GM23338 (cell line): ENCODE measurements around the gene CCSER2. TPM values are rescaled to one million over a fixed set of nuclear protein-coding genes. Genes with fewer than 3 reads are reported as not detected.
A peak's percentile ranks its signal among the peaks of the same experiment; 100 is the strongest.

Experiments used
- ATAC-seq: fragments of 200-7000 bp; cut with Tn5 transposase; 3 replicates; pipeline ENCODE4 v1.9.1; 2020
- DNase-seq: peaks from one replicate; pipeline ENCODE4 v3.0.0-alpha.2; 2015; ENCODE audit warnings: low spot score
- H2AFZ ChIP-seq: fragments of 200-600 bp; sonication (generic); 2 replicates; pipeline ENCODE4 v1.8.0; 2016; ENCODE audit warnings: antibody characterized with exemption, mild to moderate bottlenecking, moderate library complexity
- H3F3A ChIP-seq: fragments of 200-600 bp; sonication (generic); replicated peaks from 2 replicates; pipeline ENCODE4 v1.8.0; 2017; ENCODE audit warnings: antibody characterized with exemption, mixed run types, low read depth
- H3K27ac ChIP-seq: fragments of 200-600 bp; sonication (generic); 2 replicates; pipeline ENCODE4 v1.6.1; 2016; ENCODE audit warnings: low read depth
- H3K27me3 ChIP-seq: fragments of 200-600 bp; sonication (generic); 2 replicates; pipeline ENCODE4 v1.8.0; 2016; ENCODE audit warnings: mild to moderate bottlenecking, mixed run types, moderate library complexity; ENCODE audit not compliant: insufficient read depth
- H3K36me3 ChIP-seq: fragments of 200-600 bp; sonication (generic); 2 replicates; pipeline ENCODE4 v1.8.0; 2016; ENCODE audit warnings: mild to moderate bottlenecking; ENCODE audit not compliant: insufficient read depth
- H3K4me1 ChIP-seq: fragments of 200-600 bp; sonication (generic); 2 replicates; pipeline ENCODE4 v1.8.0; 2016; ENCODE audit warnings: mild to moderate bottlenecking, moderate library complexity; ENCODE audit not compliant: insufficient read depth
- H3K4me2 ChIP-seq: fragments of 200-600 bp; sonication (generic); 2 replicates; pipeline ENCODE4 v1.7.1; 2017; ENCODE audit warnings: mixed run types
- H3K4me3 ChIP-seq: fragments of 200-600 bp; sonication (generic); 2 replicates; pipeline ENCODE4 v1.6.1; 2016; ENCODE audit warnings: mixed run types
- H3K79me2 ChIP-seq: fragments of 200-600 bp; sonication (generic); replicated peaks from 2 replicates; pipeline ENCODE4 v1.8.0; 2017; ENCODE audit warnings: mild to moderate bottlenecking; ENCODE audit not compliant: insufficient read depth
- H3K9me2 ChIP-seq: fragments of 200-600 bp; sonication (generic); 2 replicates; pipeline ENCODE4 v1.8.0; 2017; ENCODE audit not compliant: insufficient read depth
- H4K20me1 ChIP-seq: fragments of 200-600 bp; sonication (generic); replicated peaks from 2 replicates; pipeline ENCODE4 v1.8.0; 2017; ENCODE audit warnings: mild to moderate bottlenecking; ENCODE audit not compliant: insufficient read depth
- H3K27ac Mint-ChIP-seq: 2 replicates; pipeline ENCODE4 v1.8.0; 2020; ENCODE audit warnings: inconsistent platforms, mild to moderate bottlenecking, moderate library complexity, mixed read lengths
- H3K27me3 Mint-ChIP-seq: 3 replicates; pipeline ENCODE4 v1.8.0; 2022; ENCODE audit warnings: low read depth, mild to moderate bottlenecking, moderate library complexity, mixed read lengths, inconsistent platforms; ENCODE audit not compliant: insufficient read depth, poor library complexity
- H3K36me3 Mint-ChIP-seq: 3 replicates; pipeline ENCODE4 v1.8.0; 2021; ENCODE audit warnings: low read depth, mild to moderate bottlenecking, inconsistent platforms, moderate library complexity, mixed read lengths
- H3K4me1 Mint-ChIP-seq: 3 replicates; pipeline ENCODE4 v1.8.0; 2020; ENCODE audit warnings: mild to moderate bottlenecking, inconsistent platforms, mixed read lengths
- H3K4me3 Mint-ChIP-seq: 3 replicates; pipeline ENCODE4 v1.8.0; 2021; ENCODE audit warnings: moderate library complexity, mild to moderate bottlenecking, inconsistent platforms, mixed read lengths
- H3K9me3 Mint-ChIP-seq: 3 replicates; pipeline ENCODE4 v1.8.0; 2020; ENCODE audit warnings: moderate library complexity, mild to moderate bottlenecking, inconsistent platforms, mixed read lengths
- CREB1 ChIP-seq: fragments of 250-450 bp; sonication (Bioruptor Pico); IDR thresholded peaks from 2 replicates; pipeline ENCODE4 v1.5.0; 2020; ENCODE audit warnings: low read depth, mild to moderate bottlenecking, moderate library complexity
- EZH2 ChIP-seq: fragments of 200-600 bp; sonication (generic); IDR thresholded peaks from one replicate; pipeline ENCODE4 v1.8.0; 2017; ENCODE audit warnings: antibody characterized with exemption, mild to moderate bottlenecking, low read depth; ENCODE audit not compliant: unreplicated experiment
- EZH2phosphoT487 ChIP-seq: fragments of 200-600 bp; sonication (generic); IDR thresholded peaks from one replicate; pipeline ENCODE4 v1.8.1; 2018; ENCODE audit warnings: antibody characterized with exemption; ENCODE audit not compliant: unreplicated experiment
- JUNB ChIP-seq: IDR thresholded peaks from one replicate; pipeline ENCODE4 v1.6.1; 2016; ENCODE audit warnings: antibody characterized with exemption; ENCODE audit not compliant: unreplicated experiment
- NANOG ChIP-seq: IDR thresholded peaks from 2 replicates; pipeline ENCODE4 v1.6.1; 2016; ENCODE audit warnings: antibody characterized with exemption, borderline replicate concordance
- POLR2AphosphoS5 ChIP-seq: IDR thresholded peaks from 2 replicates; pipeline ENCODE4 v1.6.1; 2016; ENCODE audit warnings: antibody characterized with exemption, low read depth
- ZNF114 ChIP-seq: fragments of 250-450 bp; sonication (Bioruptor Pico); IDR thresholded peaks from 2 replicates; pipeline ENCODE4 v1.5.0; 2020; ENCODE audit warnings: mild to moderate bottlenecking, moderate library complexity
- polyA plus RNA-seq: library from polyadenylated mRNA; unstranded; fragments of >200 nt; fragmentation: Nextera tagmentation; extraction: Ambion mirVana; gene quantifications from 2 replicates; pipeline ENCODE4 v1.2.1, GENCODE V29; 2016
- total RNA-seq: library from RNA; depleted of rRNA; stranded (reverse); fragments of >200 nt; shearing (Covaris generic); gene quantifications from 2 replicates; pipeline ENCODE4 v1.2.3, GENCODE V29; 2014
- TF ChIP-seq, protein P1 (sequence below): IDR thresholded peaks from 2 replicates; pipeline ENCODE4 v1.6.1; 2016; ENCODE audit warnings: antibody characterized with exemption
- TF ChIP-seq, protein P2 (sequence below), 2 experiments: fragments of 200-600 bp in 1 of 2; sonication (generic) in 1 of 2; conservative IDR thresholded peaks; 2 replicates each; pipeline versions ENCODE4 v1.5.1 to v1.6.1; 2016 to 2017; ENCODE audit warnings: antibody characterized with exemption in 2 of 2, low read depth in 2 of 2, mild to moderate bottlenecking in 2 of 2, moderate library complexity in 1 of 2

Gene CCSER2
- total and polyA plus RNA-seq, 2 experiments from 2014 or later: 30.6 to 37.2 TPM

DNA sequence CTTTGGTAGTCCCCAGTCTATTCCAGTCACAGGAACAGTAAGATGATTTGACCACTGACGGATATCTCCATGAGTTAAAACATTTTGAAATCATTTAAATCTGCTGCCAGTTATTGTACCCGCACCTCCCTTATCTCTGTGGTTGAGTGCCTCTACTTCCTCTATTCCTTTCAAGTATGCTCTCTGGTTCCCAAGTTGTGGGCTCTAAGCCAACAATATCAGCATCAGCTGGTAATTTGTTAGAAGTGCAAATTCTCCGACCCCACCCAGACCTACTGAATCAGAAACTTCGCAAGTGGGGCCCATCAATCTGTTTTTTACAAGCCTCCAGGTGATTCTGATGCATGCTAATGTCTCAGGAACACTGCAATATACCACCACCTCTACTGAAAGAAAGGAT lies 235.5 kb downstream of the CCSER2 start:
- peak overlapping the region; percentile 64; the same call in 1 of the 2 replicates for H2AFZ ChIP-seq
- no peaks in the 10 kb centered on the region for H3K36me3 ChIP-seq
- ATAC-seq: no peak
- Mint-ChIP-seq H3K4me1 (peaks cover 17% of the 10 kb centered on the region), H3K9me3 (peaks cover 2% of the 10 kb centered on the region; the same call in 2 of the 3 replicates), H3K4me3 (no peak overlapping the region), H3K36me3 (no peaks in the 10 kb centered on the region; the same call in 1 of the 3 replicates), H3K27me3 (peaks cover 3% of the 10 kb centered on the region), H3K27ac (no peak overlapping the region)
- no peaks in the 10 kb centered on the region; the same call in 1 of the 2 replicates for H3F3A ChIP-seq
- H4K20me1 ChIP-seq: no peaks in the 10 kb centered on the region
- H3K27me3 ChIP-seq: no peaks in the 10 kb centered on the region
- H3K27ac ChIP-seq: no peak overlapping the region
- H3K4me1 ChIP-seq: peaks cover 19% of the 10 kb centered on the region
- H3K9me2 ChIP-seq: peaks cover 9% of the 10 kb centered on the region; the same call in 1 of the 2 replicates
- no peak for DNase-seq
- no peak overlapping the region for H3K4me2 ChIP-seq
- H3K4me3 ChIP-seq: no peak overlapping the region
- no peaks in the 10 kb centered on the region for H3K79me2 ChIP-seq
- TF ChIP-seq EZH2phosphoT487 (no peak), POLR2AphosphoS5 (no peak), CREB1 (no peak), NANOG (no peak), ZNF114 (CRISPR knock-in tag) (no peak)
- TF ChIP-seq, protein P1, sequence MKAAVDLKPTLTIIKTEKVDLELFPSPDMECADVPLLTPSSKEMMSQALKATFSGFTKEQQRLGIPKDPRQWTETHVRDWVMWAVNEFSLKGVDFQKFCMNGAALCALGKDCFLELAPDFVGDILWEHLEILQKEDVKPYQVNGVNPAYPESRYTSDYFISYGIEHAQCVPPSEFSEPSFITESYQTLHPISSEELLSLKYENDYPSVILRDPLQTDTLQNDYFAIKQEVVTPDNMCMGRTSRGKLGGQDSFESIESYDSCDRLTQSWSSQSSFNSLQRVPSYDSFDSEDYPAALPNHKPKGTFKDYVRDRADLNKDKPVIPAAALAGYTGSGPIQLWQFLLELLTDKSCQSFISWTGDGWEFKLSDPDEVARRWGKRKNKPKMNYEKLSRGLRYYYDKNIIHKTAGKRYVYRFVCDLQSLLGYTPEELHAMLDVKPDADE: no peak

DNA sequence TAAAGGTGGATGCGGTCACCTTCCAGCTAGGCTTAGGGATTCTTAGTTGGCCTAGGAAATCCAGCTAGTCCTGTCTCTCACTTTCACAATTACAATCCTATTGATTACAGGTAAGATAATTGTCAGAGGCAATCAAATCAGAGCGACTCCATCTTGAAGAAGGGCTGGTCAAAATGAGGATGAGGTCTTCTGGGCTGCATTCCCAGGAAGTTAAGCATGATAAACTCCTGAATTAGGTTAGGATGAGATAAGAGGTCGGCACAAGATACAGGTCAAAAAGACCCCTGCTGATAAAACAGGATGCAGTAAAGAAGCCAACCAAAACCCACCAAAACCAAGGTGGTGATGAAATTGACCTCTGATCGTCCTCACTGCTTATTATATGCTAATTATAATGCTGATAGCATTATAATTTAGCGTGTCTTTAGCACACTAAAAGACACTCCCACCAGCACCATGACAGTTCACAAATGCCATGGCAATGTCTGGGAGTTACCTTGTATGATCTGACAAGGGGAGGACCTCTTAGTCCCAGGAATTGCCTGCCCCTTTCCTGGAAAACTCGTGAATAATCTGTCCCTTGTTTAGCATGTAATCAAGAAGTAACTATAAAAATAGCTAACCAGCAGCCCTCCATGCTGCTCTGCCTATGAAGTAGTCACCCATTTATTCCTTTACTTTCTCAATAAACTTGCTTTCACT lies 237.6 kb downstream of the CCSER2 start:
- Histone ChIP-seq H3K4me1 (peaks cover 22% of the 10 kb centered on the region), H2AFZ (no peak overlapping the region), H3K27ac (no peak overlapping the region), H3K27me3 (no peaks in the 10 kb centered on the region), H3K9me2 (peaks cover 9% of the 10 kb centered on the region; the same call in 1 of the 2 replicates), H3K4me3 (no peak overlapping the region), H3K79me2 (no peaks in the 10 kb centered on the region), H3K4me2 (no peak overlapping the region), H4K20me1 (no peaks in the 10 kb centered on the region), H3F3A (no peaks in the 10 kb centered on the region; the same call in 1 of the 2 replicates), H3K36me3 (no peaks in the 10 kb centered on the region)
- Mint-ChIP-seq H3K36me3 (peaks cover 8% of the 10 kb centered on the region), H3K27ac (no peak overlapping the region), H3K9me3 (peaks cover 12% of the 10 kb centered on the region), H3K27me3 (peaks cover 3% of the 10 kb centered on the region), H3K4me1 (peaks cover 17% of the 10 kb centered on the region), H3K4me3 (no peak overlapping the region)
- no peak for ATAC-seq
- TF ChIP-seq EZH2 (no peak), ZNF114 (CRISPR knock-in tag) (no peak), JUNB (no peak), NANOG (no peak), CREB1 (no peak)
- TF ChIP-seq, protein P2, sequence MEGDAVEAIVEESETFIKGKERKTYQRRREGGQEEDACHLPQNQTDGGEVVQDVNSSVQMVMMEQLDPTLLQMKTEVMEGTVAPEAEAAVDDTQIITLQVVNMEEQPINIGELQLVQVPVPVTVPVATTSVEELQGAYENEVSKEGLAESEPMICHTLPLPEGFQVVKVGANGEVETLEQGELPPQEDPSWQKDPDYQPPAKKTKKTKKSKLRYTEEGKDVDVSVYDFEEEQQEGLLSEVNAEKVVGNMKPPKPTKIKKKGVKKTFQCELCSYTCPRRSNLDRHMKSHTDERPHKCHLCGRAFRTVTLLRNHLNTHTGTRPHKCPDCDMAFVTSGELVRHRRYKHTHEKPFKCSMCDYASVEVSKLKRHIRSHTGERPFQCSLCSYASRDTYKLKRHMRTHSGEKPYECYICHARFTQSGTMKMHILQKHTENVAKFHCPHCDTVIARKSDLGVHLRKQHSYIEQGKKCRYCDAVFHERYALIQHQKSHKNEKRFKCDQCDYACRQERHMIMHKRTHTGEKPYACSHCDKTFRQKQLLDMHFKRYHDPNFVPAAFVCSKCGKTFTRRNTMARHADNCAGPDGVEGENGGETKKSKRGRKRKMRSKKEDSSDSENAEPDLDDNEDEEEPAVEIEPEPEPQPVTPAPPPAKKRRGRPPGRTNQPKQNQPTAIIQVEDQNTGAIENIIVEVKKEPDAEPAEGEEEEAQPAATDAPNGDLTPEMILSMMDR (conservative IDR thresholded peaks at IDR 0.05; ENCODE audit: low read depth in 2 of 2): no peak
- TF ChIP-seq, protein P1: no peak
- no peak for DNase-seq
